Stomach (tissue), 4 donors: ENCODE data around the gene MDFIC.

Experiments
- EP300 ChIP-seq: sonication (generic); formaldehyde crosslinking; IDR thresholded peaks from one replicate; pipeline ENCODE4 v1.6.1; 2017; ENCODE audit warnings: antibody characterized with exemption
- POLR2A ChIP-seq, 4 donors: fragments of 450-650 bp; IDR thresholded peaks; one replicate each; pipeline ENCODE4 v1.6.1; 2016; ENCODE audit warnings: antibody characterized with exemption in 4 of 4, control low read depth in 2 of 4, mild to moderate bottlenecking in 1 of 4, moderate library complexity in 1 of 4
- POLR2AphosphoS5 ChIP-seq, 3 donors: sonication (generic); formaldehyde crosslinking; IDR thresholded peaks; one replicate each; pipeline ENCODE4 v1.6.1; 2016; ENCODE audit warnings: antibody characterized with exemption in 3 of 3
- TF ChIP-seq, protein P1 (sequence below), 7 experiments: fragments of 450-650 bp in 4 of 7; fragments of 200-600 bp in 3 of 7; sonication (generic) in 3 of 7; IDR thresholded peaks; one replicate each; pipeline ENCODE4 v1.5.1; 2016 to 2019; ENCODE audit warnings: antibody characterized with exemption in 7 of 7, control low read depth in 2 of 7, mild to moderate bottlenecking in 1 of 7

DNA sequence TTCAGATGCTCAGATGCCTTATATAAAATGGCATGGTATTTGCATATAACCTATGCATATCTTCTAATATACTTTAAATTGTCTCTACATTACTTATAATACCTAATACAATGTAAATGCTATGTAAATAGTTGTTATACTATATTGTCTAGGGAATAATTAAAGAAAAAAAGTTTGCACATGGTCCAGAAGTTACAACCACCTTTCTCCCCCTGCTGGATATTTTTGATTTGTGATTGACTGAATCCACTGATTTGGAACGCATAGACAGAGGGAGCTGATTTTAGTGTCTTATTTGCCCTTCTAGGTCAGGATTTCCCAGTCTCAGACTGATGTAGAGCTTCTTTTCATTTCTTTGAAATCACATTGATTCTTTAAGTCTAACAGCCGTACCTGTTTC, 31.8 kb downstream of the MDFIC start:
- TF ChIP-seq, protein P1, sequence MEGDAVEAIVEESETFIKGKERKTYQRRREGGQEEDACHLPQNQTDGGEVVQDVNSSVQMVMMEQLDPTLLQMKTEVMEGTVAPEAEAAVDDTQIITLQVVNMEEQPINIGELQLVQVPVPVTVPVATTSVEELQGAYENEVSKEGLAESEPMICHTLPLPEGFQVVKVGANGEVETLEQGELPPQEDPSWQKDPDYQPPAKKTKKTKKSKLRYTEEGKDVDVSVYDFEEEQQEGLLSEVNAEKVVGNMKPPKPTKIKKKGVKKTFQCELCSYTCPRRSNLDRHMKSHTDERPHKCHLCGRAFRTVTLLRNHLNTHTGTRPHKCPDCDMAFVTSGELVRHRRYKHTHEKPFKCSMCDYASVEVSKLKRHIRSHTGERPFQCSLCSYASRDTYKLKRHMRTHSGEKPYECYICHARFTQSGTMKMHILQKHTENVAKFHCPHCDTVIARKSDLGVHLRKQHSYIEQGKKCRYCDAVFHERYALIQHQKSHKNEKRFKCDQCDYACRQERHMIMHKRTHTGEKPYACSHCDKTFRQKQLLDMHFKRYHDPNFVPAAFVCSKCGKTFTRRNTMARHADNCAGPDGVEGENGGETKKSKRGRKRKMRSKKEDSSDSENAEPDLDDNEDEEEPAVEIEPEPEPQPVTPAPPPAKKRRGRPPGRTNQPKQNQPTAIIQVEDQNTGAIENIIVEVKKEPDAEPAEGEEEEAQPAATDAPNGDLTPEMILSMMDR (IDR thresholded peaks at IDR 0.05): no peak
- TF ChIP-seq POLR2A (IDR thresholded peaks at IDR 0.05) (no peak), EP300 (no peak), POLR2AphosphoS5 (IDR thresholded peaks at IDR 0.05) (no peak)
